PC-3 (cell line): ENCODE results near the gene ARHGAP42.

Experiments
- EZH2 ChIP-seq: fragments of 300-600 bp; sonication (generic); IDR thresholded peaks from one replicate; pipeline ENCODE4 v1.6.1; 2017; ENCODE audit warnings: antibody characterized with exemption, mild to moderate bottlenecking, low read length; ENCODE audit not compliant: unreplicated experiment
- EZH2phosphoT487 ChIP-seq: fragments of 300-600 bp; sonication (generic); IDR thresholded peaks from 2 replicates; pipeline ENCODE4 v1.6.1; 2018; ENCODE audit warnings: mild to moderate bottlenecking, antibody characterized with exemption, low read length, borderline replicate concordance
- TF ChIP-seq, protein P1 (sequence below): fragments of 300-600 bp; sonication (generic); conservative IDR thresholded peaks from 2 replicates; pipeline ENCODE4 v1.5.1; 2017; ENCODE audit warnings: antibody characterized with exemption, low read depth, mild to moderate bottlenecking, low read length

DNA sequence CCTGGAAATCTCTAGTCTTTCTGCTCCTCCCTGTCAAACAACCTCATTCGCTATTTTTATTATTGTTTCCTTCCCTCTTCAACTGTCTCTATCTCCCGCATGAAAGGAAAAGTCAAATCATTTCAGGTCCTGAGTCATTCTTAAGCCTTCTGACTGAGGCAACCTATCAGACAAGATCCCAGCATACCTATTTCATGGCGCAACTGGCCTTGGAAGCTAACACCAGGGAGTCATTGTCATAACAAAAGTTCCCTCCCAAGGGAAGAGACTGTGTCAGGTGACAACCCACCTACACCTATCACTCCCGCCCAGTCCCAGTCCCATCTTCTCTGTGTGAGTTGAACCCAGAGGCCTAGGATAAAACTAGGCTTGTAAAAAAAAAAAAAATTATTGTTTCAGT lies 10.2 kb upstream of the ARHGAP42 start:
- no peak for TF ChIP-seq EZH2
- TF ChIP-seq, protein P1, sequence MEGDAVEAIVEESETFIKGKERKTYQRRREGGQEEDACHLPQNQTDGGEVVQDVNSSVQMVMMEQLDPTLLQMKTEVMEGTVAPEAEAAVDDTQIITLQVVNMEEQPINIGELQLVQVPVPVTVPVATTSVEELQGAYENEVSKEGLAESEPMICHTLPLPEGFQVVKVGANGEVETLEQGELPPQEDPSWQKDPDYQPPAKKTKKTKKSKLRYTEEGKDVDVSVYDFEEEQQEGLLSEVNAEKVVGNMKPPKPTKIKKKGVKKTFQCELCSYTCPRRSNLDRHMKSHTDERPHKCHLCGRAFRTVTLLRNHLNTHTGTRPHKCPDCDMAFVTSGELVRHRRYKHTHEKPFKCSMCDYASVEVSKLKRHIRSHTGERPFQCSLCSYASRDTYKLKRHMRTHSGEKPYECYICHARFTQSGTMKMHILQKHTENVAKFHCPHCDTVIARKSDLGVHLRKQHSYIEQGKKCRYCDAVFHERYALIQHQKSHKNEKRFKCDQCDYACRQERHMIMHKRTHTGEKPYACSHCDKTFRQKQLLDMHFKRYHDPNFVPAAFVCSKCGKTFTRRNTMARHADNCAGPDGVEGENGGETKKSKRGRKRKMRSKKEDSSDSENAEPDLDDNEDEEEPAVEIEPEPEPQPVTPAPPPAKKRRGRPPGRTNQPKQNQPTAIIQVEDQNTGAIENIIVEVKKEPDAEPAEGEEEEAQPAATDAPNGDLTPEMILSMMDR = no peak
- TF ChIP-seq EZH2phosphoT487 = no peak
